SK-N-SH (cell line): Measurements from ENCODE around the gene ATXN7L2. TPM values are rescaled to one million over a fixed set of nuclear protein-coding genes. Genes with fewer than 3 reads are reported as not detected.
"Not testable (repeated sequence)": the region's sequence is repeated elsewhere in the genome, so short reads cannot be mapped to it uniquely, and the experiment has no call there.

Experiments
- CTCF ChIA-PET: fragments of 300-600, 350-600 bp; formaldehyde crosslinking; extraction: SDS; loops from one replicate; lab custom pipeline; 2021; lab: Yijun Ruan, JAX
- POLR2A ChIA-PET: fragments of 350-600 bp; sonication (Branson Sonifier 250); formaldehyde crosslinking; extraction: SDS; loops from one replicate; lab custom pipeline; 2020; ENCODE audit warnings: antibody characterized with exemption, inconsistent platforms; lab: Yijun Ruan, JAX
- DNase-seq: peaks from one replicate; pipeline ENCODE4 v3.0.0; 2012
- H2AFZ ChIP-seq: fragments of 200-600 bp; sonication (generic); 2 replicates; pipeline ENCODE4 v1.8.1; 2016; ENCODE audit warnings: antibody characterized with exemption, mild to moderate bottlenecking, low read depth
- H3F3A ChIP-seq: fragments of 200-600 bp; sonication (generic); replicated peaks from 2 replicates; pipeline ENCODE3; 2016; ENCODE audit warnings: antibody characterized with exemption, mild to moderate bottlenecking; ENCODE audit not compliant: insufficient read depth
- H3K27ac ChIP-seq, 2 experiments: fragments of 200-500 bp in 1 of 2; fragments of 200-600 bp in 1 of 2; sonication (Bioruptor generic) in 1 of 2; sonication (generic), shearing (Covaris generic) in 1 of 2; 2 replicates each; pipeline versions ENCODE4 v1.5.1 to v1.6.1; 2014 to 2016; ENCODE audit warnings: low read depth in 2 of 2, inconsistent platforms in 1 of 2, low read length in 1 of 2, mild to moderate bottlenecking in 1 of 2, mixed read lengths in 1 of 2
- H3K27me3 ChIP-seq: fragments of 200-600 bp; sonication (generic), shearing (Covaris generic); 2 replicates; pipeline ENCODE4 v1.6.1; 2016; ENCODE audit warnings: mixed run types; ENCODE audit not compliant: insufficient read depth
- H3K36me3 ChIP-seq, 2 experiments: fragments of 200-500 bp in 1 of 2; fragments of 200-600 bp in 1 of 2; sonication (Bioruptor generic) in 1 of 2; sonication (generic) in 1 of 2; replicated peaks in 1 of 2; 2 replicates each; pipeline versions ENCODE3 to v1.5.1; 2014 to 2016; ENCODE audit warnings: low read length in 1 of 2, mild to moderate bottlenecking in 1 of 2; ENCODE audit not compliant: insufficient read depth in 2 of 2, control insufficient read depth in 1 of 2
- H3K4me1 ChIP-seq, 2 experiments: fragments of 200-500 bp in 1 of 2; fragments of 200-600 bp in 1 of 2; sonication (Bioruptor generic) in 1 of 2; sonication (generic), shearing (Covaris generic) in 1 of 2; 2 replicates each; pipeline versions ENCODE4 v1.5.1 to v1.6.1; 2014 to 2016; ENCODE audit warnings: low read depth in 1 of 2, low read length in 1 of 2, mixed run types in 1 of 2; ENCODE audit not compliant: insufficient read depth in 2 of 2, control insufficient read depth in 1 of 2
- H3K4me2 ChIP-seq: fragments of 200-600 bp; sonication (generic), shearing (Covaris generic); 2 replicates; pipeline ENCODE4 v1.6.1; 2017; ENCODE audit warnings: mixed run types
- H3K4me3 ChIP-seq, 2 experiments: fragments of 200-500 bp in 1 of 2; fragments of 200-600 bp in 1 of 2; sonication (Bioruptor generic) in 1 of 2; sonication (generic), shearing (Covaris generic) in 1 of 2; 2 replicates each; pipeline versions ENCODE4 v1.5.1 to v1.8.1; 2014 to 2016; ENCODE audit warnings: low read depth in 2 of 2, inconsistent platforms in 1 of 2, low read length in 1 of 2, mild to moderate bottlenecking in 1 of 2, mixed read lengths in 1 of 2, moderate library complexity in 1 of 2
- H3K79me2 ChIP-seq: fragments of 200-600 bp; sonication (generic); 2 replicates; pipeline ENCODE4 v1.8.1; 2017; ENCODE audit warnings: mild to moderate bottlenecking; ENCODE audit not compliant: insufficient read depth
- H3K9ac ChIP-seq: fragments of 200-600 bp; sonication (generic); 2 replicates; pipeline ENCODE4 v1.6.1; 2017; ENCODE audit warnings: mixed run types
- H3K9me2 ChIP-seq: fragments of 200-600 bp; sonication (generic); 2 replicates; pipeline ENCODE4 v1.6.1; 2017; ENCODE audit warnings: mixed run types
- H3K9me3 ChIP-seq: fragments of 200-600 bp; sonication (generic); 2 replicates; pipeline ENCODE4 v1.6.1; 2017; ENCODE audit warnings: mixed run types, mild to moderate bottlenecking, moderate library complexity
- H4K20me1 ChIP-seq: fragments of 200-600 bp; sonication (generic); 2 replicates; pipeline ENCODE4 v1.6.1; 2017; ENCODE audit warnings: mild to moderate bottlenecking, mixed run types; ENCODE audit not compliant: insufficient read depth
- GABPA ChIP-seq: IDR thresholded peaks from 2 replicates; pipeline ENCODE4 v1.4.0; 2012; ENCODE audit warnings: low read depth, mild to moderate bottlenecking
- MAX ChIP-seq: IDR thresholded peaks from 2 replicates; pipeline ENCODE4 v1.4.0; 2012; ENCODE audit warnings: low read depth
- POLR2AphosphoS5 ChIP-seq: IDR thresholded peaks from 2 replicates; pipeline ENCODE4 v1.6.1; 2012; ENCODE audit warnings: low read depth, low read length
- RAD21 ChIP-seq: IDR thresholded peaks from 2 replicates; pipeline ENCODE4 v1.6.1; 2012; ENCODE audit warnings: mild to moderate bottlenecking, low read length
- SIN3A ChIP-seq: IDR thresholded peaks from 2 replicates; pipeline ENCODE4 v1.6.1; 2012; ENCODE audit warnings: low read depth, mild to moderate bottlenecking, low read length, moderate library complexity, borderline replicate concordance
- SMC3 ChIP-seq: IDR thresholded peaks from 2 replicates; pipeline ENCODE4 v1.6.1; 2012; ENCODE audit warnings: low read depth, low read length, improper control_type of control experiment
- USF1 ChIP-seq: IDR thresholded peaks from 2 replicates; pipeline ENCODE4 v1.4.0; 2012; ENCODE audit warnings: low read depth, borderline replicate concordance
- YY1 ChIP-seq: IDR thresholded peaks from 2 replicates; pipeline ENCODE4 v1.4.0; 2012; ENCODE audit warnings: low read depth, mild to moderate bottlenecking
- WGBS: methylation state at CpG from one replicate; pipeline ENCODE4 v1.1.6; 2017; ENCODE audit warnings: low lambda C conversion rate; 5-methylcytosine and 5-hydroxymethylcytosine counted together
- polyA plus RNA-seq, 3 experiments: library from polyadenylated mRNA; depleted of rRNA; stranded (reverse); fragments of >200 nt; gene quantifications; 2 replicates each; pipeline ENCODE4 v1.2.3, GENCODE V29; 2012

The ATXN7L2 gene
- polyA plus RNA-seq, 1 of the 3 experiments (the other 2 are of a cell fraction): 4.0 TPM

GRCh38 chr1:109441069-109441468, 42.6 kb upstream of the ATXN7L2 start (continued):
- TF ChIP-seq YY1 (no peak), SMC3 (no peak)

GRCh38 chr1:109443476-109443875, 40.2 kb upstream of the ATXN7L2 start:
- no peaks in the 10 kb centered on the region for H3K9me3 ChIP-seq
- H2AFZ ChIP-seq: no peak overlapping the region
- no peak overlapping the region for H3K9ac ChIP-seq
- CTCF ChIA-PET: interaction anchor here (0.6 kb wide), 1 partner anchor 89 kb away, joined by 3 read pairs; no protein-coding TSS in a partner anchor
- POLR2A ChIA-PET: no interaction called here
- peaks cover 7% of the 10 kb centered on the region for H3F3A ChIP-seq
- no peak overlapping the region for H3K27ac ChIP-seq
- no peaks in the 10 kb centered on the region for H4K20me1 ChIP-seq
- H3K4me3 ChIP-seq: no peak overlapping the region
- H3K4me2 ChIP-seq: no peak overlapping the region
- TF ChIP-seq RAD21 (no peak), POLR2AphosphoS5 (no peak)
- DNase-seq: no peak
- 37% methylated on average over 2 of the region's 2 CpGs for WGBS
- peaks cover 20% of the 10 kb centered on the region for H3K27me3 ChIP-seq
- no peaks in the 10 kb centered on the region for H3K9me2 ChIP-seq
- no peaks in the 10 kb centered on the region for H3K36me3 ChIP-seq
- no peaks in the 10 kb centered on the region for H3K79me2 ChIP-seq
- H3K4me1 ChIP-seq: peaks cover 0 to 9% of the 10 kb centered on the region in 2 experiments; a peak in 1 of 4 replicates

- Histone ChIP-seq H3K4me2 (no peak overlapping the region), H3K27ac (no peak overlapping the region), H4K20me1 (no peaks in the 10 kb centered on the region), H2AFZ (no peak overlapping the region), H3K36me3 (no peaks in the 10 kb centered on the region), H3K9me2 (no peaks in the 10 kb centered on the region), H3K9me3 (0 out of 2 replicates have a peak, but pooled peaks cover 4% of the 10 kb centered on the region), H3K9ac (no peak overlapping the region), H3F3A (no peaks in the 10 kb centered on the region), H3K4me3 (no peak overlapping the region), H3K4me1 (0 out of 4 replicates have a peak, but pooled peaks cover 0 to under 1% of the 10 kb centered on the region in 2 experiments), H3K79me2 (no peaks in the 10 kb centered on the region), H3K27me3 (peaks cover 20% of the 10 kb centered on the region)
- POLR2A ChIA-PET: no interaction called here
- 60% methylated on average over 1 of the region's 1 CpG for WGBS
- TF ChIP-seq USF1 (peak; percentile 48; the same call in 1 of the 2 replicates), MAX (no peak), GABPA (no peak), SMC3 (no peak), SIN3A (no peak)
- DNase-seq: no peak
- CTCF ChIA-PET: no interaction called here
Observed at GRCh38 chr1:109444346-109444745, 39.4 kb upstream of the ATXN7L2 start.

GRCh38 chr1:109445949-109446695, 37.6 kb upstream of the ATXN7L2 start:
- CTCF ChIA-PET, H3K4me3 ChIP-seq, H3F3A ChIP-seq, H3K4me1 ChIP-seq, POLR2A ChIA-PET, H2AFZ ChIP-seq, H4K20me1 ChIP-seq, H3K27ac ChIP-seq, H3K4me2 ChIP-seq, H3K79me2 ChIP-seq, H3K9me3 ChIP-seq, H3K9ac ChIP-seq, H3K9me2 ChIP-seq, H3K36me3 ChIP-seq, DNase-seq: not testable (repeated sequence)
- peaks cover 34% of the 10 kb centered on the region for H3K27me3 ChIP-seq
- 46% methylated on average over 11 of the region's 11 CpGs for WGBS
